GM20000 (cell line): Measurements from ENCODE around the gene PROK2.

Experiments
- DNase-seq: peaks from one replicate; pipeline ENCODE4 v3.0.0; 2012; ENCODE audit warnings: low spot score
- TF ChIP-seq, protein P1 (sequence below): IDR thresholded peaks from 2 replicates; pipeline ENCODE4 v1.5.1; 2012; ENCODE audit warnings: mild to moderate bottlenecking, control low read depth; ENCODE audit errors: extremely low read depth, missing control alignments

The PROK2 gene

DNA sequence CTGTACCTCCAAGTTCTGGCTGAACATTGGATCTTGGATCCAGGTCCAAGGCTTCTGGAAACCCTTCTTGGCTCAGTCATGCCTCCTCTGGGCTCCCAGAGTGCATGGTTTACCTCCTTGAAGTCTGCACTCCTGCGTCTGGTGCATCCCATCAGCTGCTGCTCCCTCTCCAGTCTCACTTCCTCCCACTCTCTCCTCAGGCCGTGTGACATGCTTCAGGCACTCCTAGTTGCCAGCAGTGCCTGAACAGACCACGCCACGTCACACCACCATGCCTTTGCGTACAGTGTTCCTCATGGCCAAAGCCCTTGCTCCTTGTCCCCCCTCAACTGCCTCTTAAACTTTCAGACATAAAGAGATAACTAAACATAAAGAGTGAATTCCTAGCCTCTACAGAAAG lies 25.5 kb downstream of the PROK2 start:
- DNase-seq, result no peak
- TF ChIP-seq, protein P1, sequence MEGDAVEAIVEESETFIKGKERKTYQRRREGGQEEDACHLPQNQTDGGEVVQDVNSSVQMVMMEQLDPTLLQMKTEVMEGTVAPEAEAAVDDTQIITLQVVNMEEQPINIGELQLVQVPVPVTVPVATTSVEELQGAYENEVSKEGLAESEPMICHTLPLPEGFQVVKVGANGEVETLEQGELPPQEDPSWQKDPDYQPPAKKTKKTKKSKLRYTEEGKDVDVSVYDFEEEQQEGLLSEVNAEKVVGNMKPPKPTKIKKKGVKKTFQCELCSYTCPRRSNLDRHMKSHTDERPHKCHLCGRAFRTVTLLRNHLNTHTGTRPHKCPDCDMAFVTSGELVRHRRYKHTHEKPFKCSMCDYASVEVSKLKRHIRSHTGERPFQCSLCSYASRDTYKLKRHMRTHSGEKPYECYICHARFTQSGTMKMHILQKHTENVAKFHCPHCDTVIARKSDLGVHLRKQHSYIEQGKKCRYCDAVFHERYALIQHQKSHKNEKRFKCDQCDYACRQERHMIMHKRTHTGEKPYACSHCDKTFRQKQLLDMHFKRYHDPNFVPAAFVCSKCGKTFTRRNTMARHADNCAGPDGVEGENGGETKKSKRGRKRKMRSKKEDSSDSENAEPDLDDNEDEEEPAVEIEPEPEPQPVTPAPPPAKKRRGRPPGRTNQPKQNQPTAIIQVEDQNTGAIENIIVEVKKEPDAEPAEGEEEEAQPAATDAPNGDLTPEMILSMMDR, result no peak

DNA sequence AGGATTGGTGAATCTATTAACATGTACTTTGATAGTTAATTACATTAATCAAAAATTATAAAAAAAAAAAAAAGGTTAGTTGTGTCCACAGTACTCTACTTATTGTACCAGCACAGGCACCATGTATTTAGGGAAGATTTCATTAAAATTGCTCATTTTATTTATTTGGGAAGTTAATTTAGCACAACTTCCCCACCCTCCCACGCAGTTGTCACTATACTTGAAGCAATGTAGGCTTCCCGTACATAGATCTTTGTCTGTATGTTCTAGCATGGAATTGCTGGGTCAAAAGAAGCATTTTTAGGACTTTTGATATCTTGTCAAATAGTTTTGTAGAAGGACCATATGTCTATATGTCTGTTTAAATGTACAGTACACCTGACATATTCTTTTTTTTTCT lies 26.9 kb downstream of the PROK2 start:
- TF ChIP-seq, protein P1, result no peak
- no peak for DNase-seq

DNA sequence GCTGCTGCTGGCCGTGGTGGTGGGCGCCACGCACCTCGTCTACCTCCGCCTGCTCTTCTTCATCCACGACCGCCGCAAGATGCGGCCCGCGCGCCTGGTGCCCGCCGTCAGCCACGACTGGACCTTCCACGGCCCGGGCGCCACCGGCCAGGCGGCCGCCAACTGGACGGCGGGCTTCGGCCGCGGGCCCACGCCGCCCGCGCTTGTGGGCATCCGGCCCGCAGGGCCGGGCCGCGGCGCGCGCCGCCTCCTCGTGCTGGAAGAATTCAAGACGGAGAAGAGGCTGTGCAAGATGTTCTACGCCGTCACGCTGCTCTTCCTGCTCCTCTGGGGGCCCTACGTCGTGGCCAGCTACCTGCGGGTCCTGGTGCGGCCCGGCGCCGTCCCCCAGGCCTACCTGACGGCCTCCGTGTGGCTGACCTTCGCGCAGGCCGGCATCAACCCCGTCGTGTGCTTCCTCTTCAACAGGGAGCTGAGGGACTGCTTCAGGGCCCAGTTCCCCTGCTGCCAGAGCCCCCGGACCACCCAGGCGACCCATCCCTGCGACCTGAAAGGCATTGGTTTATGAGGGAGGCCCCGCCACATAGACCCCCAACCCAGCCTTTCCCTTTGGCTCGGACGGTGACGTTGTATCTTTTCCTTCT lies 30.2 kb downstream of the PROK2 start:
- TF ChIP-seq, protein P1, result no peak
- no peak for DNase-seq

DNA sequence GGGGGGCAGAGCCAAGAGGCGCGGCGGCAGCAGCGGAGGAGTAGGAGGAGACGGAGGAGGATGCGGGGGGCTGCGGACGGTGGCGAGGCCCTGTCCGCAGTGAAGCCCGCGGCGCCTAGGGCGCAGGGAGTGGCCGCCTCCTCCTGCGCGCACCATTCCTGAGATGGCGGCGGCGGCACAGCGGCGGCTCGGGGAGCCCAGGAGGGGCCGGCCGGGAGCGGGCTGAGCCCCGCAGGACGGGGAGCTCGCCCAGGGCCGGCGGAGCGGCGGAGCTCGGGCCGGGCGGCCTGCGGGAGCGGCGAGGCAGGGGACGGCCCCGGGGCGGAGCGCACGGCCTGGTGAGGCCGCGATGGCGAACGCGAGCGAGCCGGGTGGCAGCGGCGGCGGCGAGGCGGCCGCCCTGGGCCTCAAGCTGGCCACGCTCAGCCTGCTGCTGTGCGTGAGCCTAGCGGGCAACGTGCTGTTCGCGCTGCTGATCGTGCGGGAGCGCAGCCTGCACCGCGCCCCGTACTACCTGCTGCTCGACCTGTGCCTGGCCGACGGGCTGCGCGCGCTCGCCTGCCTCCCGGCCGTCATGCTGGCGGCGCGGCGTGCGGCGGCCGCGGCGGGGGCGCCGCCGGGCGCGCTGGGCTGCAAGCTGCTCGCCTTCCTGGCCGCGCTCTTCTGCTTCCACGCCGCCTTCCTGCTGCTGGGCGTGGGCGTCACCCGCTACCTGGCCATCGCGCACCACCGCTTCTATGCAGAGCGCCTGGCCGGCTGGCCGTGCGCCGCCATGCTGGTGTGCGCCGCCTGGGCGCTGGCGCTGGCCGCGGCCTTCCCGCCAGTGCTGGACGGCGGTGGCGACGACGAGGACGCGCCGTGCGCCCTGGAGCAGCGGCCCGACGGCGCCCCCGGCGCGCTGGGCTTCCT lies 31.0 kb downstream of the PROK2 start, which contains the start of gene GPR27:
Gene GPR27, plus strand, starts transcription at position 155 of the 909 bp plus-strand sequence. Its CDS starts 195 bp downstream, at position 350.
- TF ChIP-seq, protein P1, result no peak
- DNase-seq, result peak; percentile 49

DNA sequence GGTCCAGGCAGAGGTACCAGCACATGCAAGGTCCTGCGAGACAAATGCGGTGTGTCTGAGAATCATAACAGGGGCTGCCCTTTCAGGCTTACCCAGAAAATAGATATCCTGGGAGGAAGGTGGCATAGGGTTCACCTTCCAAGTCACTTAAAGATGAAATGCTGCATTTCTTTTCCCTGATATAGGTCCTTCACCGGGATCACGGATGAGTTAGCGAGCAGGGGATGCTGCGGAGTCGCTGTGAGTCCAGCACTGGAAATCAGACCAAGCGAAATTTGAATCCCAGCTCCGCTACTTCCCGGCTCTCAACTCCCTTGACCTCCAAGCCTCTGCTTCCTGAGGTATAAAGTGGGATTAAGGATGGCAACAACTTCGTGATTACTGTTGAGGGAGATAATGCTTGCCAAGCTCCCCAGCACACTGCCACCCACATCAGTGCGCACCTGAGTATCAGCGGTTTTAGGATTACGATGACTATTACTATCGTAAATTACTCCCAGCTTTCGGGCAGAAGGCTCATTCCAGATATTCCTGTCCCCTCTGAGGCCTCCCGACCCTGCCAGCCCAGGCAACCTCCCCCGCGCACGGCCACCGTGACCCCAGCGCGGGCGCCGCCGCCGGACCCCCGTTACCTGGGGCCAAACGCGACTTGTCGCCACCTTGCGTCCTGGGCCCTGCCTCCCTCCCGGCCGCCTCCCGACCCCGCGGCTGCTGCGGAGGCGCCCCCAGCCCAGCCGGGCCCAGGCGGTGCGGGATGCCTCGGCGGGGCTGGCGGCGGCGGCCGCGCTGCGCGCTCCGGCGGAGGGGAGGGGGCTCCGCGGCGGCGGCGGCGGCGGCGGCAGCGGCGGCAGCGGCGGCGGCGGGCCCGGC lies 31.9 kb downstream of the PROK2 start:
- TF ChIP-seq, protein P1, result no peak
- no peak for DNase-seq

DNA sequence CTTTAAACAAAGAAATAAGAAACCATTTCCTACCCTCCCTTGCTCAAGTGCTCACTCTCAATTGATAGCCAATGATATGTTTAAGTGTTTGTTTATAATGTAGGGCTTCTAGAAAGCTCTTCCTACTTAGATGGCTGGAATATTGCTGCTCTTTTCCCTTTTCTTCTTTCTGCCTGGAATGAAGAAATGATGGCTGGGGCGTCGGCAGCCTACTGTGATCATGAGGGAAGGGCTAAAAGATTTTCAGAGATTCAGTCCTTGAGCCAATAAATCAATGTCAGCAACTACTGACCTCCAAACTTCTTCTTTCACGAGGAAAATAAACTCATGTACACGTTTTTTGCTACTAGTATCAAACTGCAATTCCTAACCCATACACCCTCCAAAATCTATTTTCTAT lies 33.3 kb downstream of the PROK2 start:
- TF ChIP-seq, protein P1, result no peak

More for the DNA sequence above, 33.3 kb downstream of the PROK2 start:
- no peak for DNase-seq
